Fibroblast of skin of right biceps (primary cell): ENCODE data around the gene TALDO1.

Experiments
- DNase-seq: peaks from one replicate; pipeline ENCODE4 v3.0.0-alpha.2; 2013

Gene TALDO1

GRCh38 chr11:788953-789940 lies 42.0 kb downstream of the TALDO1 start:
- DNase-seq, result no peak

- peak; percentile 48 for DNase-seq
These were observed 42.7 kb downstream of the TALDO1 start, which contains the start of gene CEND1 for GRCh38 chr11:789943-790342. CEND1 (minus strand) TSS chr11:790090; CDS start chr11:788576, 1,514 bp downstream.

GRCh38 chr11:790721-791564 lies 43.7 kb downstream of the TALDO1 start:
- no peak for DNase-seq

GRCh38 chr11:791658-792534 lies 44.6 kb downstream of the TALDO1 start:
- DNase-seq, result no peak

GRCh38 chr11:792535-792821 lies 45.2 kb downstream of the TALDO1 start:
- no peak for DNase-seq

GRCh38 chr11:792873-793272 lies 45.6 kb downstream of the TALDO1 start:
- DNase-seq, result no peak

GRCh38 chr11:793556-793955 lies 46.3 kb downstream of the TALDO1 start:
- DNase-seq, result no peak

- DNase-seq, result no peak
These were observed 46.9 kb downstream of the TALDO1 start for GRCh38 chr11:794013-794765.

GRCh38 chr11:794766-795633 lies 47.7 kb downstream of the TALDO1 start:
- no peak for DNase-seq

- peak; percentile 88 for DNase-seq
These were observed 48.6 kb downstream of the TALDO1 start for GRCh38 chr11:795634-796564.

GRCh38 chr11:796565-797295 lies 49.5 kb downstream of the TALDO1 start:
- no peak for DNase-seq

GRCh38 chr11:797296-798092 lies 50.2 kb downstream of the TALDO1 start:
- peak; percentile 85 for DNase-seq

- peak; percentile 76 for DNase-seq
These were observed 50.9 kb downstream of the TALDO1 start, which contains the start of gene SLC25A22 for GRCh38 chr11:798093-798713. SLC25A22 (minus strand) TSS chr11:798281; CDS start chr11:795006, 3,275 bp downstream.

- no peak for DNase-seq
These were observed 52.5 kb downstream of the TALDO1 start for GRCh38 chr11:799641-800316.

GRCh38 chr11:800473-800872 lies 53.2 kb downstream of the TALDO1 start:
- no peak for DNase-seq

GRCh38 chr11:801097-801780 lies 54.0 kb downstream of the TALDO1 start:
- no peak for DNase-seq
